Neural cell (in vitro differentiated cells): Measurements from ENCODE around the gene SPATA31C1.

Source experiments
- EP300 ChIP-seq: fragments of 450-650 bp; conservative IDR thresholded peaks from 2 replicates; pipeline ENCODE4 v1.6.1; 2014; ENCODE audit warnings: antibody characterized with exemption, mild to moderate bottlenecking, moderate library complexity; ENCODE audit not compliant: poor library complexity, severe bottlenecking
- EZH2 ChIP-seq: fragments of 200-600, 300-800 bp; shearing (Covaris generic), sonication (generic); IDR thresholded peaks from 2 replicates; pipeline ENCODE4 v1.6.1; 2014; ENCODE audit warnings: antibody characterized with exemption, low read length, borderline replicate concordance, mild to moderate bottlenecking; ENCODE audit not compliant: insufficient read depth, poor library complexity, severe bottlenecking
- POLR2AphosphoS5 ChIP-seq: IDR thresholded peaks from 2 replicates; pipeline ENCODE4 v1.6.1; 2012
- SMC3 ChIP-seq: fragments of 450-650 bp; conservative IDR thresholded peaks from 2 replicates; pipeline ENCODE4 v1.6.1; 2014; ENCODE audit warnings: antibody characterized with exemption, mild to moderate bottlenecking, moderate library complexity; ENCODE audit not compliant: poor library complexity
- TAF1 ChIP-seq: IDR thresholded peaks from 2 replicates; pipeline ENCODE4 v1.6.1; 2012; ENCODE audit warnings: low read depth
- TF ChIP-seq, protein P1 (sequence below): fragments of 450-650 bp; IDR thresholded peaks from 2 replicates; pipeline ENCODE4 v1.5.1; 2014; ENCODE audit warnings: antibody characterized with exemption, mild to moderate bottlenecking, moderate library complexity; ENCODE audit not compliant: poor library complexity, severe bottlenecking

DNA sequence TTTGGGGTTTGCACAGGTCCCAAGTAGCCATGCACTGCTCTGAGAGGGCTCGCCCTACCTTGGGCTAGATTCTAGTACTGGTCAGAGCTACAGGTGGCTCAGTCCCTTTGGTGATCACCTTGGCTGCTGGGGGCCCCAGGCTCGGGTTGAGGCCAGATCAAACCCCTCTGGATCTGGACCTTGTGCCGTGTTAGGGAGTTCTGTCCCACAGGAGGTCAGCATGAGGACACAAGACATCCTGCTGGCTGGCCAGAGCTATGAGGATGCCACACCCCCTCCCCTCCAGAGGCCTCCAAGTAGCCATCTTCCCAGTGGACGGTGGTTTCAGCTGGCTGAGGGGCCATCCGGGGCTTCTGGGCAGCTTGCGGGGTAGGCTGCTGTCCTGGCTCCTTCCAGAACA is 46.0 kb downstream of the SPATA31C1 start:
- TF ChIP-seq EZH2, result no peak
- no peak for TF ChIP-seq TAF1
- TF ChIP-seq, protein P1, sequence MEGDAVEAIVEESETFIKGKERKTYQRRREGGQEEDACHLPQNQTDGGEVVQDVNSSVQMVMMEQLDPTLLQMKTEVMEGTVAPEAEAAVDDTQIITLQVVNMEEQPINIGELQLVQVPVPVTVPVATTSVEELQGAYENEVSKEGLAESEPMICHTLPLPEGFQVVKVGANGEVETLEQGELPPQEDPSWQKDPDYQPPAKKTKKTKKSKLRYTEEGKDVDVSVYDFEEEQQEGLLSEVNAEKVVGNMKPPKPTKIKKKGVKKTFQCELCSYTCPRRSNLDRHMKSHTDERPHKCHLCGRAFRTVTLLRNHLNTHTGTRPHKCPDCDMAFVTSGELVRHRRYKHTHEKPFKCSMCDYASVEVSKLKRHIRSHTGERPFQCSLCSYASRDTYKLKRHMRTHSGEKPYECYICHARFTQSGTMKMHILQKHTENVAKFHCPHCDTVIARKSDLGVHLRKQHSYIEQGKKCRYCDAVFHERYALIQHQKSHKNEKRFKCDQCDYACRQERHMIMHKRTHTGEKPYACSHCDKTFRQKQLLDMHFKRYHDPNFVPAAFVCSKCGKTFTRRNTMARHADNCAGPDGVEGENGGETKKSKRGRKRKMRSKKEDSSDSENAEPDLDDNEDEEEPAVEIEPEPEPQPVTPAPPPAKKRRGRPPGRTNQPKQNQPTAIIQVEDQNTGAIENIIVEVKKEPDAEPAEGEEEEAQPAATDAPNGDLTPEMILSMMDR, result no peak
- TF ChIP-seq EP300, result no peak
- TF ChIP-seq SMC3, result no peak
- TF ChIP-seq POLR2AphosphoS5, result no peak
